GM19455 (cell line): ENCODE data around the gene TMEM198.

Experiments
- ATAC-seq: cut with Tn5 transposase; IDR thresholded peaks from one replicate; pipeline ENCODE4 v1.9.1; 2021; ENCODE audit not compliant: unreplicated experiment

TMEM198 gene

GRCh38 chr2:219524817-219525216, 19.0 kb upstream of the TMEM198 start:
- no peak for ATAC-seq

- no peak for ATAC-seq
Measured at GRCh38 chr2:219525533-219526232, 18.1 kb upstream of the TMEM198 start.

GRCh38 chr2:219526320-219527075, 17.3 kb upstream of the TMEM198 start:
- no peak for ATAC-seq

GRCh38 chr2:219527076-219527394, 16.8 kb upstream of the TMEM198 start:
- no peak for ATAC-seq

- ATAC-seq, result no peak
Measured at GRCh38 chr2:219527472-219527871, 16.4 kb upstream of the TMEM198 start.

GRCh38 chr2:219530048-219530963, 13.5 kb upstream of the TMEM198 start:
- ATAC-seq, result peak; percentile 87

GRCh38 chr2:219531639-219532377, 12.0 kb upstream of the TMEM198 start:
- ATAC-seq, result no peak

- no peak for ATAC-seq
Measured at GRCh38 chr2:219532378-219532649, 11.5 kb upstream of the TMEM198 start.

GRCh38 chr2:219533930-219534661, 9.7 kb upstream of the TMEM198 start:
- ATAC-seq, result no peak

- no peak for ATAC-seq
Measured at GRCh38 chr2:219536425-219536824, 7.4 kb upstream of the TMEM198 start.

- no peak for ATAC-seq
Measured at GRCh38 chr2:219536967-219537366, 6.9 kb upstream of the TMEM198 start.

- ATAC-seq, result no peak
Measured at GRCh38 chr2:219537657-219538488, 6.0 kb upstream of the TMEM198 start.

- ATAC-seq, result no peak
Measured at GRCh38 chr2:219538504-219538951, 5.3 kb upstream of the TMEM198 start.

GRCh38 chr2:219538956-219539788, 4.7 kb upstream of the TMEM198 start:
- ATAC-seq, result no peak

GRCh38 chr2:219539926-219540678, 3.7 kb upstream of the TMEM198 start:
- ATAC-seq, result no peak

- ATAC-seq, result no peak
Measured at GRCh38 chr2:219540784-219541504, 2.9 kb upstream of the TMEM198 start.

- peak; percentile 55 for ATAC-seq
Measured at GRCh38 chr2:219541611-219542180, 2.1 kb upstream of the TMEM198 start.
